Measurements from ENCODE around the gene RIPOR2.

DNA sequence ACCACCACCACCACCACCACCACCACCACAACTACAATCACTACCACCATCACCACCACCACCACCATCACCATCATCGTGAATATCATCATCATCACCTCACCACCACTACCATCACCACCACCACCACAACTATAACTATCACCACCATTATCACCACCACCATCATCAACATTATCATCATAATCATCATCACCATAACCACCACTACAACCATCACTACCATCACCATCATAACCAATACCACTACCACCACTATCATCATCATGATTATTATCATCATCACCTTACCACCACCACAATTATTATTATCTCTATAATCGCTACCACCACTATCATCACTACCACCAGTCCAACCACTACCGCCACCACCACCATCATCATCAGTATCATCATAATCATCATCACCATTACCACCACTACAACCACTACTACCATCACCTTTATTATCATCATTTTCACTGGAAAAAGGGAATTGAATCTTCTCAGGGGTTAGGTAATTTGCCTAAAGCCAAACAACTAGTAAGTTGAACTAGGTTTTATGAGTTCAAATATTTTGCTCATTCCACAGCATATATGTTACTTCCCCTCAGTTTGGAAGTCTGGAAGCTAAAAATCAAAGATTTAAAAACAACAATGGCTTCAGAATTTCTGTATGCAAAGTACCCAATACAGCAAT lies 8.3 kb downstream of the RIPOR2 start:
- TF ChIP-seq, protein P1, sequence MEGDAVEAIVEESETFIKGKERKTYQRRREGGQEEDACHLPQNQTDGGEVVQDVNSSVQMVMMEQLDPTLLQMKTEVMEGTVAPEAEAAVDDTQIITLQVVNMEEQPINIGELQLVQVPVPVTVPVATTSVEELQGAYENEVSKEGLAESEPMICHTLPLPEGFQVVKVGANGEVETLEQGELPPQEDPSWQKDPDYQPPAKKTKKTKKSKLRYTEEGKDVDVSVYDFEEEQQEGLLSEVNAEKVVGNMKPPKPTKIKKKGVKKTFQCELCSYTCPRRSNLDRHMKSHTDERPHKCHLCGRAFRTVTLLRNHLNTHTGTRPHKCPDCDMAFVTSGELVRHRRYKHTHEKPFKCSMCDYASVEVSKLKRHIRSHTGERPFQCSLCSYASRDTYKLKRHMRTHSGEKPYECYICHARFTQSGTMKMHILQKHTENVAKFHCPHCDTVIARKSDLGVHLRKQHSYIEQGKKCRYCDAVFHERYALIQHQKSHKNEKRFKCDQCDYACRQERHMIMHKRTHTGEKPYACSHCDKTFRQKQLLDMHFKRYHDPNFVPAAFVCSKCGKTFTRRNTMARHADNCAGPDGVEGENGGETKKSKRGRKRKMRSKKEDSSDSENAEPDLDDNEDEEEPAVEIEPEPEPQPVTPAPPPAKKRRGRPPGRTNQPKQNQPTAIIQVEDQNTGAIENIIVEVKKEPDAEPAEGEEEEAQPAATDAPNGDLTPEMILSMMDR (IDR thresholded peaks at IDR 0.05; ENCODE audit: extremely low read depth in 1 of 2, insufficient read depth in 1 of 2, low read depth in 1 of 2, low read length in 2 of 2) = no peak
- TF ChIP-seq POLR2A (IDR thresholded peaks at IDR 0.05; ENCODE audit: low read depth, low read length) (no peak), FOS (IDR thresholded peaks at IDR 0.05; ENCODE audit: borderline replicate concordance, insufficient read depth, low read length) (no peak), POLR2AphosphoS5 (IDR thresholded peaks at IDR 0.05; ENCODE audit: insufficient read depth, low read depth, low read length) (no peak), EZH2 (IDR thresholded peaks at IDR 0.05; ENCODE audit: borderline replicate concordance, low read depth, low read length, severe bottlenecking) (no peak), GATA2 (IDR thresholded peaks at IDR 0.05; ENCODE audit: insufficient read depth, insufficient read length, low read depth, low read length) (no peak)

All from endothelial cell of umbilical vein (primary cell).